CD1c-positive myeloid dendritic cell (primary cell): ENCODE measurements around the gene ZGRF1.
"Not testable (repeated sequence)": the region's sequence is repeated elsewhere in the genome, so short reads cannot be mapped to it uniquely, and the experiment has no call there.

Experiments used
- DNase-seq: peaks from one replicate; pipeline ENCODE4 v3.0.0-alpha.2; 2016; ENCODE audit errors: extremely low spot score

Gene ZGRF1

DNA sequence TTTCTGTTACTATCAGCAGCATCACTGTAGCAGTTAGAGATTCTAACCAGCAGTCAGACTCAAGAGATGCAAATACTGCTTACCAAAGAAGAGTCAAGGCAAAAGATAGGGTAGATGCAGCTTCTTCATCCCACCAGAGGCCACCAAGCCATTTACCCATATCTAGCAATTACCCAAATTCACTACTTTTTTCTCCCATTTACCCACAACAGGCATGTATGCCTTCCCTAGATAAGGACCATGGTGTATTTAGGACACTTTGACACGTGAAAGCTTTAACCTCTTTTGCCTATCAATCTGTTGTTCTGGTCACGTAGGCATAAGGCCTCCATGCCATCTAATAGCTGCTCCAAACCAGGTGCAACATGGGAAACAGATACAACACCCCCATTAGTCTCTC lies 5.8 kb upstream of the ZGRF1 start:
- no peak for DNase-seq

DNA sequence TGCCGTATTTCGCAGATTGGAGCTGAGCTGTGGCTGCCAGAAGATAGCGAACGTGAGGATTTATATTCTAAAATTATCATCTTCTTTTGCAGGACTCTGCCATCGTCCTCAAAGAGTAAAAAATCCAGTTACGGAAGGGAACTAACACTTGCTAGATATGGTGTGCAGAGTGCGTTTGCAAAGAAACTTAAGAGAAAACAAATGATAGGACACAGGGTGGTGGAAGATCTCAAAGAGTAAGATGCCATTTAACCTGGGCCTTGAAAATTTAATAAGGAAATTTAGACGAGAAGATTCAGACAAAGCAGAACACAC lies 800 bp upstream of the ZGRF1 start:
- no peak for DNase-seq

DNA sequence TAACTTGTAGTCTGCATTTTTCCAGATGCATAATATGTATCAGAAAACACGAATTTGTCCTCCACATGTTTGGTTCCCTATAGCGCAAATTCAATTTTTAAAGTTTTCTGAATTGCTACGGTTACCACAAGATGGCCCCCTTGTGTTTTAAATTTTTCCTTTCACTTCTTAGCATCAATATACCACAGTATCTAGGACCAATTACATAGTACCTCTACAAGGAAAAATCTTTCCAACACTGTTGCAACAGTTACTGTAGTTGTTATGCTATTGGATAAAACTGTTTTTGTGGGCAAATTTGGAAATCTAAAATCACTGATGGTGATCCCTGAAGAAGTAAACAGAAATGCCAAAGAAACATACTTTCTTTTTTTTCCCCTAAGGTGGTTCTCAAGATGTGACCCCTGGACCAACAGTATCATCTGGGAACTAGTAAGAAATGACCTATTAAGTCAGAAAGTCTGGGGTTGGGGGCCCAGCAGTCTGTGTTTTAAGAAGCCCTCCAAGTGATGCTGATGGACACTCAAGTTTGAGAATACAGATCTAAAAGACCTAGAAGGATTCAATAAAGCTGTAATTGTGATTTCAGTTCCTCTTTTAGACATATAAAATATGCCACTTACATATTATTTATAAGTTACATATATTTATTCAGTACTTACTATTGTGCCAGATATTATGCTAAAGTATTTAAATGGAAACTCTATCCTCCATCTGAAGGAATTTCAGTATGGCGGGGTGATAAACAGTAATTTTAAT lies 3.1 kb downstream of the ZGRF1 start:
- DNase-seq, result peak; percentile 38

DNA sequence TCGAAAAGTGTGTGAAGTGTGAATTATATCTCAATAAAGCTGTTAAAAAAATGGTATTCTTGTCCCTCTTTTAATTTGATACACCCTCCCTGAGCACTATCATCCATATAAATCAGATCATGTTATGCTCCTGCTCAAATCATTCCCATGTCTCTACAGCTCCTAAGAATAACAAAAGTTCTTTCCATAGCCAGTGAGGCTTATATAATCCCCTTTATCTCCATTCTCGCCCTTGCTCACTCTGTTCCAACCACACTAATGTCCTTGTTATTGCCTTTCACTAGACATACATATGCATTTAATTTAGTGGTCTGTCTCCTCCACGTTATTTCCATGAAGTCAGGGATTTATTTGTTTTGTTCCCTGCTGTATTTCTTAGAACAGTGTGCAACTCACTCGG lies 10.5 kb downstream of the ZGRF1 start:
- DNase-seq, result no peak

DNA sequence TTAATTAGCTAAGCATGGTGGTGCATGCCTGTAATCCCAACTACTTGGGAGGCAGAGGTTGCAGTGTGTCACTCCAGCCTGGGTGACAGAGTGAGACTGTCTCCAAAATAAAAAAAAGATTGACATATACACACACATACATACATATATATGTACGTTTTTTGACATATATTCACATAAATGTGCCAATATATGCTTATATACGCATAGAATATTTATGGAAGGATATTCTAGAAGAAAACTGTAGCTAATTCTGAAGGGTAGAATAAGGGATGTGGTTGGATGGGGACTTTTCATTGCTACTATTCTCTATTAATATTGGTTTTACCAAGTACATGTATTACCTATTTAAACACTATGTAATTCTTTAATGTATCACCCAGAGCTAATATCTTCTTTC lies 19.7 kb downstream of the ZGRF1 start:
- DNase-seq, result no peak

DNA sequence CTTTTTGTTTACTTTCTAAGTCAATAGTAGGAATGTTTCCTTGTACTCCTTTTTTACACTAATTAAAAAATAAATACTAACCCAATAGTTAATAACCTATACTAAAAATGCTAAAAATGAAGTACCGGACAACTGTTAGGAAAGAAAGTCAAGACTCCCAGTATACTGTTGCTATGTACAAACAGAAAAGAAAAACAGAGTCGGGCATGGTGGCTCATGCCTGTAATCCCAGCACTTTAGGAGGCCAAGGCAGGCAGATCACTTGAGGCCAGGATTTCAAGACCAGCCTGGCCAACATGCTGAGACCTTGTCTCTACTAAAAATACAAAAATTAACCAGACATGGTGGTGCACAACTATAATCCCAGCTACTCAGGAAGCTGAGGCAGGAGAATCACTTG lies 23.9 kb downstream of the ZGRF1 start:
- DNase-seq, result not testable (repeated sequence)

DNA sequence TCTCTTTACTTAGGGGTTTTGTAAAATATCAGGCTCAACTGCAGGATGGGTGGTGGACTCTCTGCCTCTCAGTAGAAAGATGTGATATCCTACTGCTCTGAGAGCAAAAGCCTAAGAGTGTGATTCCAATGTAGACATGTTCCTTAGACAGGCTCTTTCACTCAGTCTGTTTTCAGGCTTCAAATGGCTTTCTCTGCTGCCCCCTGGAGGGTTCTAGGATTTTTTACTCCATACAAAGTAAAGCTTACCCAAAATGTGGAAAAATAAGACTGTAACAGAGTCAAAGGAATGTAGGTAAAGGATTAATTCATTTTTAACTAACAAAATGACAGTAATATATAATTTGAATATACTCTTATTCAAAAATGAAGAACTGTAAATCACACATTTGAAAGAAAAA lies 32.1 kb downstream of the ZGRF1 start:
- DNase-seq, result peak; percentile 52

DNA sequence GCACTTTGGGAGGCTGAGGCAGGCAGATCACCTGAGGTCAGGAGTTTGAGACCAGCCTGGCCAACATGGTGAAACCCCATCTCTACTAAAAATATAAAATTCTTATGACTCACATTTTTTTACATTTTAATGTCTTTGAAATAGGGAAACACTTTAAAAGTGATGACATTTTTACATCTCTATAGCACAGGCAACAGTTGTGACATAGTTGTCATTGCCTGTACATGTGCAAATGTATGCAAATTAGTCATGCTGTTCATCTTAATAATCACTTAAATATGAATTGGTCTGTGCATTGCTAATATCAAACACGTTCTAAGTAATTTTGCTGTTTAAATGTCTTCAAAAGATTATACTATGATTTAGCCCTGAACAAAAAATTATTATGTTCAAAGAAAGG lies 41.7 kb downstream of the ZGRF1 start:
- no peak for DNase-seq

DNA sequence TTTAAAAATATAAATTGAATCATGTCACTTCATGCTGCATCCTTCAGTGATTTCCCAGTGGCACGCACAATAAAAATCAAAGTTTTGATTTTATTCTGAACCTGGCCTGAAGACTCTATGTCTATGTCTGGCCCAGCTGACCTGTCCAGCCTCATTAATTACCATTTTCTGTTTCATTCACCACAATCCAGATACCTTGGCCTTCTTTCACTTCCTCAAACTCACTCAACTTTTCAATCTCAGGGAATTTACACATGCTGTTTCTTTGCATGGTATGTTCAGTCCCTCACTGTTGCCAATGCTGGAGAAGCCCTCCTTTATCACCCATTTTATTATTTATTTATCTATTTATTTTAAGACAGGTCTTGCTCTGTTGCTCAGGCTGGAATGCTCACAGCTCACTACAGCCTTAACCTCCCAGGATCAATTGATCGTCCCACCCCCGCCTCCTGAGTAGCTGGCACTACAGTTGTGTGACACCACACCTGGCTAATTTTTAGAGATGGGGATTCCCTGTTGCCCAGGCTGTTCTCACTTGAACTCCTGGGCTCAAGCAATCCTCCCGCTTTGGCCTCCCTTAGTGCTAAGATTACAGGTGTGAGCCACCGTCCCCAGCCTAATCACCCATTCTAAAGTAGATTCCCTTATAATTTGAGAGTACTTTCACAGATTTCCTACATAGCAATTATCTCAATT lies 43.1 kb downstream of the ZGRF1 start:
- no peak for DNase-seq

DNA sequence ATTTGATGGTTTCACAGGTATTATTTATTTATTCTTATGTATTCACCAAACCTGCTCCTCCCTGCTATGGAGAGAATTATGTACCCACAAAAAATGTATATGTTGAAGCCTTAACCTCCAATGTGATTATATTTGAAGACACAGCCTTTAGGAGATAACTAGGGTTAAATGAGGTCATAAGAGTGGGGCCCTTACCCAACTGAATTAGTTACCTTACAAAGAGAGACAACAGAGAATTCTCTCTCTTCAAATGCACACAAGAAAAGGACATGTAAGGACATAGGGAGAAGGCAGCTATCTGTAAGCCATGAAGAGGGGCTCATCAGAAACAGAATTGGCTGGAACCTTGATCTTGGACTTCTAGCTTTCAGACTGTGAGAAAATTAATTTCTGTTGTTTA lies 44.0 kb downstream of the ZGRF1 start:
- no peak for DNase-seq

DNA sequence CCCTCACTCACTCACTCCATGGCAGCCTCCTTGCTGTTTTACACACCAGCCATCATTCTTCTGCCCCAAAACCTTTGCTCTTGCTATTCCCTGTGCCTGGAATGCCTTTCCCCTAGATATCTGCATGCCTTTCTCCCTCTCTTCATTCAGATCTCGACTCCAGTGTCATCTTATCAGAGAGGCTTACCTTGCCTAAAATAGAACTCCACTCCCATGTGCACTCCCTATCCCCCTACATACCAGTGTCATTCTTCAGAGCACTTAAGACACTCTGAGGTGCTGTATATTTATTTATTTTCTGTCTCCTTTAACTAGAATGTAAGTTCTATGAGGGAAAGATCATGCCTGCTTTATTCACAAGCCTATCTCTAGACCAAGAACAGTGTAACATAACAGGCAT lies 45.1 kb downstream of the ZGRF1 start:
- no peak for DNase-seq

DNA sequence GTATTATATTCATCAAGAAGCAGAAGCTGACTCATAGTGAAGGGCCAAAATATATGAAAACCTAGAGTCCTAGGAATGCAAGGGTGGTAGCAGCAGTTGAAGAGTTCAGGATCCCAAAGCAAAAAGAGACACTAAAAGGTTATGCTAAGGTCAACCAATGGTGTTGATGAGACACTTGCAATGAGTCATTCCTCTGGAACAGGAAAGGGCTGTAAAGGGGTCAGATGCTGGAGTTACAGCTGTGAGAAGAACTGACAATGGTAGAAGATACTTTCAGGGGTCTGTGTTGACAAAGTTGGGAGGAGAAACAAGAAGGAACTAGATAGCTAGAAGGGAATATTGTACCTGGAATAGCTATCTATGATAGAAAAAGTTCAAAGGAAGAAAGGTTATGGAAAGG lies 47.5 kb downstream of the ZGRF1 start:
- no peak for DNase-seq

DNA sequence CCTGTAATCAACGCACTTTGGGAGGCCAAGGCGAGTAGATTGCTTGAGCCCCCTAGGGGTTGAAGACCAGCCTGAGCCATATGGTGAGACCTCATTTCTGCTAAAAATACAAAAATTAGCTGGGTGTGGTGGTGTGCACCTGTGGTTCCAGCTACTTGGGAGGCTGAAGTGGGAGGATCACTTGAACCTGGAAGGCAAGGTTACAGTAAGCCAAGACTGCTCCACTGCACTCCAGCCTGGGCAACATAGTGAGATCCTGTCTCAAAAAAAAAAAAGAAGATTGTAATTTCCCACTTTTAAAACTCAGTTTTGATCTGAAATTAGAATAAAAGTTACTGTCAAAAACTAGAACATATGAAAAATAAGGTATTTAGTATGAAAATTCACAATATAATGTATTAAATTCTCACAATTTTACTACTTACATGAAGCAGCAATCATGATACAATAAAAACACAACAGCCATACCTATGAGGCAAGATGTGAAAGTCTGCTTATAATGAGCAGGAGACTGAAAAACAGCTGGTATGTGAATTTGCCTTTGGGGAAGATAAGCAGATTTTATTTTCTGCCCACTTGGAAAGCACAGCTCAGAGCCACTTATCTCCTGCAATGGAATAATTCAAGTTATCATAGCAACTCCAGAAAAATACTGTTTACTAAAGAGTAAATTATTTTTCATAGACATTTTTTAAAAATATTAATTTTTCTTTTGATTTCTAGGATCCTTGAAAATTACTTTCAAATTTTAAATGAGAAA lies 50.6 kb downstream of the ZGRF1 start:
- no peak for DNase-seq

DNA sequence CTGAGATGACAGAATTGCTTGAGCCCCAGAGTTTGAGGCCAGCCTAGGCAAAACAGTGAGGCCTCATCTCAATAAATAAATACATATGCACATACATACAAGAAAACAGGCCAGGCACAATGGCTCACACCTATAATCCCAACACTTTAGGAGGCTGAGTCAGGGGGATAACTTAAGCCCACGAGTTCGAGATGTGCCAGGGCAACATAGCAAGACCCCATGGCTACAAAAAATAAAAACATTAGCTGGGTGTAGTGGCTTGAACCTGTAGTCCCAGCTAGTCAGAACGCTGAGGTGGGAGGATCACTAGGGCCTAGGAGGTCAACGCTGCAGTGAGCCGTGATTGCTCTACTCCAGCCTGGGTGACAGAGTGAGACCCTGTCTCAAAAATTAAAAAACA lies 69.2 kb downstream of the ZGRF1 start:
- no peak for DNase-seq

DNA sequence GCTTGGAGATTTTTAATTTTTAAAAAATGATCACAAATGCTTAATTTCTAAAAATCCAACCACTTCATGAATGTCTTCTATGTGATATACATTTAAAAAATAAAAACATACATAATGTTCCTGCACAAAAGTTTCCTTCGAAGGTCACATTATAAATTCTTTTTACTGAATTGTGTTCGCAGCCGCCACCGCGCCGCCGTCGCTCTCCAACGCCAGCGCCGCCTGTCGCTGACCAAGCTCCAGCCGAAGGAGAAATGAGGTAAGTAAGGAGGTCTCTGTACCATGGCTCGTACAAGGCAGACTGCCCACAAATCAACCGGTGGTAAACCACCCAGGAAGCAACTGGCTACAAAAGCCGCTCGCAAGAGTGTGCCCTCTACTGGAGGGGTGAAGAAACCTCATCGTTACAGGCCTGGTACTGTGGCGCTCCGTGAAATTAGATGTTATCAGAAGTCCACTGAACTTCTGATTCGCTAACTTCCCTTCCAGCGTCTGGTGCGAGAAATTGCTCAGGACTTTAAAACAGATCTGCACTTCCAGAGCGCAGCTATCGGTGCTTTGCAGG lies 71.9 kb downstream of the ZGRF1 start:
- no peak for DNase-seq

DNA sequence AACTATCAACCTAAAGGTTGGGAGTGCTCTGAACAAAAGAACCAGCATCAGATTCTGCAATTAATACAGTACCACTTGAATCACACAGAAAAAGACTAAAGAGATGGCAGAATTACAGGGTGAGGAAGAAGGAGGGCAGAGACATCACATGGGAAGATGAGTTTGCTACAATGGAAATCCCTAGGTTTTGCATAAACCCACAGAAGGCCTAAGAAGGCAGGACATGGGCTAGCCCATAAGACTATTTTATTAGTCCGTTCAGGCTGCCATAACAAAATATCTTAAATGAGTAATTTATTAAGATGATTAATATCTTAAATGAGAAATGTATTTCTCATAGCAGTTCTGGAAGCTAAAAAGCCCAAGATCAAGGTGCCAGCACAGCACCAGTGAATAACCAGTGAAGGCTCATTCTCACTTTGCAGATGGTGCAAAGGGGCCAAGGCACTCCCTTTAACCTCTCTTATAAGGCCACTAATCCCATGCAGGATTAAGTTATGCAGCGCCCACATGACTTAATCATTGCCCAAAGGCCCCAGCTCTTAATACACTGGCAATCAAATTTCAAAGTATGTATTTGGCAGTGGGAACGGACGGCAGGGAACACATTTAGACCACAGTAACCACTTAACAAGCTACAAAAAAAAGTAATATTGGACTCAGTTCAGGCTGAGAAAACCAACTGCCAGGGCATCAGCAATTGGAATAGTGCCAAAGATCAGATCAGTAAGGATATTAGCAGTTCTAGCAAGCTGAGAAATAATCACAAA lies 73.1 kb downstream of the ZGRF1 start:
- no peak for DNase-seq

DNA sequence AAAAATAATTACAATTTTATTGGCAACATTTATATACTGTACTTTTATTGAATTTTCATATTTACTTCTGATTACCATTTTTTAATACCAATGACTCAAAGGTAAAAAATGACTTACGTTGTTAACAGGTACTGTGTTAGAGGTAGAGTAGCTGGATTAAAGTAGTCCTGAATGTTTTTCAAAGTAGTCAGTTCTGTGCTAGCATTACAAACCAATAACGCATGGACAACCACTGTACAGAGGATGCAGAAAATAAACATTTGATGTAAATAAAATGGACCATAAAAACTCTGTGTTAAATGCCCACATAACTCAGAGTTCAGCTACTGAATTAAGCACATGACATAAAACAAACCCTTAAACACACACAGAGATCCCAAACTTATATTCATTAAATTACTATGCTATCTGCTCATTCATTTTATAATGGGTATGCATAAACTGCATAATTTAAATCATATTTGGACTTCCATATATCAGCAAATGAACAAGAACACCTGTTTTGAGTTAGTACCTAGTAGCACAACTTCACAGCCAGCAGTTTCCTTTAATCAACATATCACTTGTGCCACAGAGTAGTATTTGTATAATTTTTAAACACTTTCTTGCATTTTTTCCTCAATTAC lies 74.3 kb downstream of the ZGRF1 start:
- DNase-seq, result no peak

DNA sequence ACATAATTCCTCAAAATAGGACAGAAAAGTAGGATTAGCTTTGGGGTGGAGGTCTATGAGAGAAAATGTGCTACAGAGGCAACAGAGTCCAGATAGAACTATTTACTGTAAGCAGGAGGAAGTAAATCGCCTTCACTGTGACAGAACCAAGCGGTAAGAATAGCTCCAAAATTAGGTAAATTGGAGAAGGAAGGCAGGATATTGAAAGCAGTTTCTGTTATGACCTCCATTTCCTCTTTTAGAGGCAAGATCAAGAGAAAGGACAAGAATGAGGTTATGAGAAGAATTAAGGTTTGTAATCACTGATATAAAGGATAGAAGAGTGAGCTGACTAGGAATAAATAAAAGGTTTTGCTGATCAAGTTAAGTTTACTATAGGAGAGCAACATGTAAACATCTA lies 76.6 kb downstream of the ZGRF1 start:
- peak; percentile 14 for DNase-seq

DNA sequence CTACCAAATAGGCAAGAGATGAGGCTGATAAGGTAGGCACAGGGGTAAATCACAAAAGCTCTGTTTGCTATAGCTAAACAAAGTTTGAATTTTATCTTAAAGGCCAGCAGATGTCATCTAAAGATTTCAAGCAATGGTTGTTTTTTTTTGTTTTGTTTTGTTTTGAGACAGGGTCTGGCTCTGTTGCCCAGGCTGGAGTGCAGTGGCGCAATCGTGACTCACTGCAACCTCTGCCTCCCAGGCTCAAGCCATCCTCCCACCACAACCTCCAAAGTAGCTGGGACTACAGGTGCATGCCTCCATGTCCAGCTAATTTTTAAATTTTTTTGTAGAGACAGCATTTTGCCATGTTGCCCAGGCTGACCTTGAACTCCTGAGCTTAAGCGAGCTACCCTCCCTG lies 77.7 kb downstream of the ZGRF1 start:
- DNase-seq, result no peak

DNA sequence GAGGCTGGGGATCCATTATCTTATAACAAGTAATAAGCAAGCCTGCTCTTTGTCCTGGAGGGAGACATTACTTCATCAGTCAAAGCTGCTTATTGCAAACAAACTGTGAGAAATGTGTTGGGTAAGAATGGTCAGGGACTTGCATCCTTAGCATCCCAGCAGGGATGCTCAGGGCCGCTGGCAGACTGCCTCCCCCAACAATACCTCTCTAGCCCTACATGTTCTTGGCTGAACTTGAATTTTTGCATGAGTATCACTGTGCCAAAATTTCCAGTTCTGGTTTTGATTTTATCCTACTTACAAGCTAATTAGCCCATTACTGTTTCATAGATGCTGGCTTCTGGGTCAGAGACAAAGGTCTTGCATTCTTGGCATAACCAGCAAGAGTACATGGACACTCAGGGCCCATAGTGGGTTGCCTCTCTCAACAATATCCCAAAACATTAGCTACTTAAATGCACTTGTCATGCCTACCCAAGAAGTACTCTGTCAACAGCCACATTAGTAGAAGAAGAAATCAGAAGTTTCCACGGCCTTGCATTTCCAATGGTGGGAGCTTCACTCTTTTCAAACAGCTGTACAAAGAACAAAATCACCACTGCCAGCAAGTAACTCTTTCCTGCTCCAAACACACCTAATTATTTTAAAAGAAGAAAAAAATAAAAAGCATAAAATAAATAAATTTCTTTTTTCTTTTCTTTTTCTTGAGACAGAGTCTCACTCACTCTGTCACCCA lies 78.9 kb downstream of the ZGRF1 start:
- no peak for DNase-seq

DNA sequence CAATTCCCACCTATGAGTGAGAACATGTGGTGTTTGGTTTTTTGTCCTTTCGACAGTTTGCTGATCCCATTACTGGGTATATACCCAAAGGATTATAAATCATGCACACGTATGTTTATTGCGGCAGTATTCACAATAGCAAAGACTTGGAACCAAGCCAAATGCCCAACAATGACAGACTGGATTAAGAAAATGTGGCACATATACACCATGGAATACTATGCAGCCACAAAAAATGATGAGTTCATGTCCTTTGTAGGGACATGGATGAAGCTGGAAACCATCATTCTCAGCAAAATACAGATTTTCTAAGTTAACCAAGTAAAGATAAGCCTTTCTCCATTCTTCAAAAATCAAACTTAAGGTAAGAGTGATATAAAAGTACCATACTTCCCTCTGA lies 82.4 kb downstream of the ZGRF1 start:
- DNase-seq, result not testable (repeated sequence)
